ENCODE results near the gene ZDHHC8.

The ZDHHC8 gene

GRCh38 chr22:20178915-20179227 is 47.3 kb downstream of the ZDHHC8 start:
- no peak overlapping the region for H3K4me3 ChIP-seq (ENCODE audit: low read depth, low read length)
- DNase-seq (ENCODE audit: low read depth) = no peak
- no peak for TF ChIP-seq CTCF (conservative IDR thresholded peaks at IDR 0.05; ENCODE audit: low read depth, low read length)

- no peak for DNase-seq (ENCODE audit: low read depth)
- no peak overlapping the region for H3K4me3 ChIP-seq (ENCODE audit: low read depth, low read length)
- no peak for TF ChIP-seq CTCF (conservative IDR thresholded peaks at IDR 0.05; ENCODE audit: low read depth, low read length)
Measured at GRCh38 chr22:20179455-20180244, 48.0 kb downstream of the ZDHHC8 start.

GRCh38 chr22:20180245-20180630 is 48.6 kb downstream of the ZDHHC8 start:
- H3K4me3 ChIP-seq (ENCODE audit: low read depth, low read length) = no peak overlapping the region
- peak; percentile 49 for TF ChIP-seq CTCF (conservative IDR thresholded peaks at IDR 0.05; ENCODE audit: low read depth, low read length)
- no peak for DNase-seq (ENCODE audit: low read depth)

GRCh38 chr22:20180640-20181039 is 49.0 kb downstream of the ZDHHC8 start:
- DNase-seq (ENCODE audit: low read depth) = no peak
- no peak for TF ChIP-seq CTCF (conservative IDR thresholded peaks at IDR 0.05; ENCODE audit: low read depth, low read length)
- no peak overlapping the region for H3K4me3 ChIP-seq (ENCODE audit: low read depth, low read length)

- TF ChIP-seq CTCF (conservative IDR thresholded peaks at IDR 0.05; ENCODE audit: low read depth, low read length) = no peak
- H3K4me3 ChIP-seq (ENCODE audit: low read depth, low read length) = no peak overlapping the region
- no peak for DNase-seq (ENCODE audit: low read depth)
Measured at GRCh38 chr22:20181194-20181883, 49.7 kb downstream of the ZDHHC8 start.

- DNase-seq (ENCODE audit: low read depth) = no peak
- TF ChIP-seq CTCF (conservative IDR thresholded peaks at IDR 0.05; ENCODE audit: low read depth, low read length) = no peak
- H3K4me3 ChIP-seq (ENCODE audit: low read depth, low read length) = no peak overlapping the region
Measured at GRCh38 chr22:20181884-20182236, 50.3 kb downstream of the ZDHHC8 start.

- TF ChIP-seq CTCF (conservative IDR thresholded peaks at IDR 0.05; ENCODE audit: low read depth, low read length) = no peak
- no peak for DNase-seq (ENCODE audit: low read depth)
- no peak overlapping the region for H3K4me3 ChIP-seq (ENCODE audit: low read depth, low read length)
Measured at GRCh38 chr22:20182365-20182764, 50.8 kb downstream of the ZDHHC8 start.

Measured in choroid plexus epithelial cell (primary cell).